GM18870 (cell line): Measurements from ENCODE around the gene NPAS3.

Source experiments
- ATAC-seq: cut with Tn5 transposase; IDR thresholded peaks from one replicate; pipeline ENCODE4 v1.9.1; 2021; ENCODE audit warnings: moderate library complexity; ENCODE audit not compliant: unreplicated experiment

NPAS3 gene

DNA sequence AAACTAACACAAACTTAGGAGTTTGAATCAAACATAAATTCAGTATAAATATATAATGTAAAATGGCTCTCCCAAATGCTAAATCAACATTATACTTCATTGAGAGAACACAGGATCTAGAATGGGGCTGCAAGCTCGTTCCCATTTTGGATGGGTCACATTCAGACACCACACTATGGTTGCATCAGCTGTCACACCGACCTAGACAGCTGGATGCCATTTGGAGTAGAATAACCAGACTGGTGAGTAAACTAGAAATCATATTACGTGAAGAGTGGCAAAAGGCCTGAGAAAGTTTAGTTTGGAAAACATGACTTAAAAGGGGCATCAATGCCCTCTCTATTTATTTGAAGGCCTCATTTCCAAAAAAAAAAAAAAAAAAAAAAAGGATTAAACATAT lies 430.4 kb downstream of the NPAS3 start:
- no peak for ATAC-seq

DNA sequence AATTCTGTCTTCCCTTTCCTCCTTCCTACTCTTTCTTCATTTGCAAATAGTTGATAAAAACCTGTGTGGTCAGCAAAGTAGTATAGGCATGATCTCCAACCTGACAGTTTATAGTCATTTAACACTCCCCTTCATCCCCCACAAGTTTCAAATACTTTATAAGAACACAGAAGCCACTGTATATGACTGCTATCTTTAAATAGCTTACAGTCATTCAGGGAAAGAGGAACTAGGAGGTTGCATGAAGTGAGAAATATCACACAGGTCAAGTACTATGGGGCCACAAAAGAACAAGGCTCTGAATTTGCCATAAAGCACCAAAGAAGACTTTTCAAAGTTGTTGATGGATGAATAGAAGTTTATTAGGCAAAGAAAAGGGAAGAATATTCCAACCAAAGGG lies 431.3 kb downstream of the NPAS3 start:
- ATAC-seq = peak; percentile 97

GRCh38 chr14:33370426-33370825 lies 431.7 kb downstream of the NPAS3 start:
- peak; percentile 11 for ATAC-seq

GRCh38 chr14:33375196-33375595 lies 436.5 kb downstream of the NPAS3 start:
- no peak for ATAC-seq

GRCh38 chr14:33375786-33376185 lies 437.1 kb downstream of the NPAS3 start:
- ATAC-seq = no peak

DNA sequence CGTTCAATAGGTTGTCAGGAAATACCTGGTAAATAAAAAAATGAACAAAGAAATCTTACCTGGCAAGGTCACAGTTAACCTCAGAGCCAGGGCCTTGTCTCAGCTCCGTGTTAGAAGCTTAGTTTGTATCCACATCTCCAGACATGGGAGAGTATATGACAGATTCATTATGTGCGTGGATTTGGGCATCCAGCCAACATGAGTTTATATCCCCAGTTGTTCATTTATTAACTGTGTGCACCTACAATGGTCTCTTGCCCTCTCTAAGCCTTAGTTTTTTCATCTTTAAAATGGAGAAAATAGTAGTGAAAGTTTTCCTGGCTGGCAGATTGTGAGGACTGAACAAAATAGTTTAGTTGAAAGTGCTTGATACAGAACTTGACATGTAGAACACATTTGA lies 437.8 kb downstream of the NPAS3 start:
- ATAC-seq = no peak

DNA sequence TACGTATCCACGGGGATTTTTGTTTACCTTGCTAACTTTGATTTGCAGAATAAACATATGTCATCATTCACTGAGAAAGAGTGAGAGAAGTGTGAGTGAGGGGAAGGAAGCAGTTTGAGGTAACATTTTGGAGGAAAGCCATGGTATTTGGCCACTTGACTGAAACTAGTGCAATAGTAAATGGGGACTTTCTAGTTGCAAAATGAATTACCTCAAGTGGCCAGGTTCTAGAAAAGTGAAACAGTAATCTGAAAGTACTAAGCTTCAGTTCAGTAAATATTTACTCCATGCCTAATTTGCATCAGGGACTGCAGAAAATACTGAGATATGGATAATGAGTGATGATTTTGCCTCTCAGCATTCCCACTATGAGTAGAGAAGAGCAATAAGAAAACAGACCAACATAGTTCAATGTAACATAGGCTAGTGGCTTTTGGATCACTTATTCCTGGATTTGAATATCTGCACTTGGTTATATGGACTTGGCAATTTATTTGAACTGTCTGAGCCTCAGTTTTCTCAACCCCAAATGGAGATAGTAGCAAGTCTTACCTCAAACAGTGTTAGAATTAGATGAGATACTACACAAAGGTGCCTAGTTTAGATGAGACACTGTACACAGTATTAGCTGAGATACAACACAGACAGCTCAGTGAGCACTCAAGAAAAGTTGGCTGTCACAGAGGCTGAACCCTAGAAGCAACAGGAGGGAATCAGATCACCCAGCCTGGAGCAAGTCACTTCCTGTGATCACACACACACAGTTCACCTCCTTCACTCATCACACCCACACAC lies 439.1 kb downstream of the NPAS3 start:
- ATAC-seq = peak; percentile 98

GRCh38 chr14:33381717-33382116 lies 443.0 kb downstream of the NPAS3 start:
- ATAC-seq = no peak

GRCh38 chr14:33386140-33386539 lies 447.5 kb downstream of the NPAS3 start:
- ATAC-seq = no peak

DNA sequence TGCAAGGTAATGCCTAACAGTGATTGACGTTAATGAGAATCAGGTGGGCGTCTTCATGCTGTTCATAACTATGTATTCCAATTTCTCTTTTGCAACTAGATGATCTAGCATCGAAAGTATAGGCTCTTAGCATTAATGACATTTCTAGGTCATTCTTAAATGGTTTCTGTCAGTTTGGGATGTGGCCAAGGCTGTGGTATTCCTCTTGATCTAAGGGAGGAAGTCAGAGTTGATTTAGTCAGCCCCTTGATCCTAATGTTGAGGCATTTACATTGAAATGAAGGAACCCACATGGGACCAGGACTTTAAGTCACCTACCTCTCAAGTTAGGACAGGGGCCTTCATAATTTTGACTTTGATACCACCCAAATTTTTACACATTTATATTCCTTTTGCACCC lies 448.1 kb downstream of the NPAS3 start:
- ATAC-seq = no peak

- no peak for ATAC-seq
These were observed 451.7 kb downstream of the NPAS3 start for GRCh38 chr14:33390335-33390734.

DNA sequence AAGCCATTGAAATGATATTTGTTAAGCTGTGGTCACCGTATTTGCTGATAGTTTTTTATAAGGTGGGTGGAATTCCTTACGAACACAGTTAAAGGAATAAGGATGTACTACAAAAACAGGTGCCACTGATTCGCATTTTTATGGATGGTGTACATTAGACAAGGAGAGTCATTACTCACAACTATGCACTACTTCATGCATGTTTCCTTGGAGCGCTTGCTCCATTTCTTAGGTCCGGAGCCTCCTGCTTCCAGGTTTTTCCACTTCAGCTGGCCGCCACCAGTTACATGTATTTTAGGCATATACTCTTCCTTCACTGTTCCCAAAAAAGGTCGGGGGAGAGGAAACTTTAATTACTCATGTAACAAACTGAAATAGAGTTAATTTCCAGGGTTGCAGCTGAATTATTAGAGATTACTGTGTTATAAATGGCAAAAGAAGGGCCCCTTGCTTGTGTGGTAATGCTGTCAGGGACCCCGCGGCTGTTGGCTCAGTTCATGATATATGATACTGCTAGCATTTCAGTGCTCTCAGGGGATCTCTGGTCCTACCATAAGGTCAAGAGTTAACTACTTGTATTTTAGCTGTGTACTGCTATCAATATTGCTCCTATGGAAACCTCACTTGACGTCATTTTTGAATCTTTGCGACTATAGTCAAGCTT lies 454.7 kb downstream of the NPAS3 start:
- ATAC-seq = no peak

GRCh38 chr14:33393895-33394368 lies 455.3 kb downstream of the NPAS3 start:
- ATAC-seq = no peak

GRCh38 chr14:33401311-33401710 lies 462.6 kb downstream of the NPAS3 start:
- no peak for ATAC-seq

GRCh38 chr14:33402604-33403003 lies 463.9 kb downstream of the NPAS3 start:
- no peak for ATAC-seq

GRCh38 chr14:33404054-33404453 lies 465.4 kb downstream of the NPAS3 start:
- ATAC-seq = no peak

GRCh38 chr14:33404964-33405574 lies 466.4 kb downstream of the NPAS3 start:
- no peak for ATAC-seq

DNA sequence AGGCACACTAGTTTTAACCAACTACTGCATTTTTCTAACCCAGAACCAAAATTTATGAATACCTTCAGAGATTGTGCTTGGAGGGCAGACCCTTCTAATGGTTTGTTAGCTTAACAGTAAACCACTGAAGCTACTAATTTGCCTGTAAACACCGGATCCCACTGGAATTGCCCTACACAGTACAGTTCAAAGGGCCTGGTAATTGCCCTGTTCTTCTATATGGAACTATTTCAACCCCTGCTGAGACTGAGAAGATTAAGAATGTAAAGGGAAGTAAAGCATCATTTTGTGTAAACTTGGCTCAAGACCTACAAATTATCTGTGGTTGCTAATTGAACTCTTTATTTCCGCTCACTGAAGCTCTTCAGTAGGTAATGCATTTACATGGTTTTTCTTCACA lies 468.1 kb downstream of the NPAS3 start:
- ATAC-seq = no peak

- ATAC-seq = no peak
These were observed 469.6 kb downstream of the NPAS3 start for GRCh38 chr14:33408291-33408690.

GRCh38 chr14:33412450-33412849 lies 473.8 kb downstream of the NPAS3 start:
- ATAC-seq = no peak

DNA sequence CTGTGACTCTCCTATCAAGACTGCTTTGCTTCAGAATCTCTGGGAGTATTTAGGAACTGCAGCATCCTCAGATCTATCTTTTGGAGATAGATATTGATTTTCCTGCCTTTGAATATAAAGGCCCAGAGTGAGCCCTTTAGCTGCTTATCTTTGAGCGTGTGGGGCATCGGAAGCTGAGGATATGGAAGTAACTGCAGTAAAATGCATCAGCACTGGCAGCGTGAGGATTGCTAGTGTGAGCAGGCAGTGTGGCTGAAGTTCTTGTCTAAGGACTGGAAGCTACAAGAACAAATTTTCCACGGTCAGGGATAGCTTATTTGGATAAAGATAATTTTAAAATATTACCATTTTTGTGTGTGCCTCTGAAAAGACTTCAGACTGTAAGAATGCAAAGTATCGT lies 474.7 kb downstream of the NPAS3 start:
- no peak for ATAC-seq

DNA sequence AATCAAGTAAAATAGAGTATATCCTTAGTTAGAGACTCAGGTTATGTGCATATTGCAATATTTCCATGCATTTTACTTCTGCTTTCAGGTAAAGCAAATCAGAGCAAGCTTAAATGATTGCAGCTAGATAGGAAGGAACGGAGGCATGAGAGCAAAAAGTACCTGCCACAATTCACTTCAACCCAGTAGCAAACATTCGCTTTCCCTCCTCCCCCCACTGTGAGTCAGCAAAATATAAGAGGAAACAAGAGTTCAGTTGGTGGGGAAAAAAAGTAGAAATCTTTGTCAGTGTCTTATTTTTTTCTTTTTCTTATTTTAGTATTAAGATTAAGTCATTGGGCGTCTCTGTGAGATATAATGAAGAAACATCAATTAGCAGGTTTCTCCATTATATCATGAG lies 475.4 kb downstream of the NPAS3 start:
- ATAC-seq = no peak
